ENCODE data around the gene ARPC4.
"Not testable (repeated sequence)": the region's sequence is repeated elsewhere in the genome, so short reads cannot be mapped to it uniquely, and the experiment has no call there.

ARPC4 gene

GRCh38 chr3:9770276-9770812 is 22.5 kb upstream of the ARPC4 start:
- DNase-seq: no peak

- DNase-seq: not testable (repeated sequence)
These were observed 21.9 kb upstream of the ARPC4 start for GRCh38 chr3:9771007-9771406.

GRCh38 chr3:9776896-9777693 is 15.8 kb upstream of the ARPC4 start:
- DNase-seq: no peak

- no peak for DNase-seq
These were observed 15.2 kb upstream of the ARPC4 start for GRCh38 chr3:9777694-9778021.

- no peak for DNase-seq
These were observed 14.5 kb upstream of the ARPC4 start for GRCh38 chr3:9778143-9779074.

- no peak for DNase-seq
These were observed 13.7 kb upstream of the ARPC4 start for GRCh38 chr3:9779075-9779593.

GRCh38 chr3:9779721-9780457 is 13.0 kb upstream of the ARPC4 start:
- no peak for DNase-seq

GRCh38 chr3:9780458-9780812 is 12.4 kb upstream of the ARPC4 start:
- no peak for DNase-seq

- DNase-seq: no peak
These were observed 12.0 kb upstream of the ARPC4 start for GRCh38 chr3:9780910-9781309.

- no peak for DNase-seq
These were observed 11.3 kb upstream of the ARPC4 start for GRCh38 chr3:9781551-9781950.

GRCh38 chr3:9781978-9782603 is 10.8 kb upstream of the ARPC4 start:
- DNase-seq: no peak

GRCh38 chr3:9782770-9783169 is 10.1 kb upstream of the ARPC4 start:
- no peak for DNase-seq

- DNase-seq: no peak
These were observed 8.9 kb upstream of the ARPC4 start for GRCh38 chr3:9783954-9784353.

GRCh38 chr3:9784965-9785364 is 7.9 kb upstream of the ARPC4 start:
- no peak for DNase-seq

GRCh38 chr3:9785602-9786001 is 7.3 kb upstream of the ARPC4 start:
- DNase-seq: no peak

- DNase-seq: no peak
These were observed 6.6 kb upstream of the ARPC4 start for GRCh38 chr3:9786209-9786739.

GRCh38 chr3:9786825-9787669 is 5.8 kb upstream of the ARPC4 start:
- DNase-seq: no peak

- DNase-seq: no peak
These were observed 5.2 kb upstream of the ARPC4 start for GRCh38 chr3:9787714-9788113.

- DNase-seq: no peak
These were observed 1.8 kb upstream of the ARPC4 start for GRCh38 chr3:9791127-9791526.

GRCh38 chr3:9791790-9792404 is 985 bp upstream of the ARPC4 start:
- DNase-seq: no peak
